ENCODE measurements around the gene CLDN24. TPM values are rescaled to one million over a fixed set of nuclear protein-coding genes. Genes with fewer than 3 reads are reported as not detected.

The CLDN24 gene
- total RNA-seq, 1 experiment from 2014 or later: not detected

- Histone ChIP-seq H3K18ac (ENCODE audit: insufficient read length, low read depth, low read length) (no peak overlapping the region), H3K23ac (ENCODE audit: insufficient read length, low read depth, low read length) (no peak overlapping the region), H2AFZ (ENCODE audit: low read length) (no peak overlapping the region), H3K27ac (ENCODE audit: insufficient read length, low read depth, low read length) (no peak overlapping the region), H3T11ph (ENCODE audit: low read length) (no peak overlapping the region), H4K8ac (replicated peaks; ENCODE audit: insufficient read length, low read depth, low read length) (no peak overlapping the region), H3K14ac (ENCODE audit: insufficient read depth, low read length) (no peak overlapping the region), H3K9ac (ENCODE audit: extremely low read depth, insufficient read length, low read length) (no peak overlapping the region), H3K23me2 (ENCODE audit: insufficient read length, low read depth, low read length, poor library complexity, severe bottlenecking) (no peaks in the 10 kb centered on the region), H2AK5ac (ENCODE audit: insufficient read length, low read length) (no peak overlapping the region), H4K5ac (ENCODE audit: insufficient read length, low read depth, low read length) (no peak overlapping the region), H4K91ac (ENCODE audit: insufficient read length, low read depth, low read length) (no peak overlapping the region), H3K4me2 (ENCODE audit: insufficient read depth, insufficient read length, low read length) (no peak overlapping the region), H2BK20ac (ENCODE audit: low read depth, low read length, poor library complexity, severe bottlenecking) (no peak overlapping the region), H4K20me1 (ENCODE audit: control insufficient read depth, insufficient read depth, insufficient read length) (no peaks in the 10 kb centered on the region), H3K79me2 (ENCODE audit: insufficient read depth, low read length) (no peaks in the 10 kb centered on the region), H3K9me3 (ENCODE audit: control insufficient read depth, low read depth, low read length) (no peaks in the 10 kb centered on the region), H2BK15ac (ENCODE audit: low read depth, low read length) (no peak overlapping the region), H3K27me3 (ENCODE audit: insufficient read depth, low read length) (no peaks in the 10 kb centered on the region), H3K79me1 (ENCODE audit: insufficient read depth, low read depth, low read length, poor library complexity, severe bottlenecking) (no peaks in the 10 kb centered on the region), H3K4me1 (ENCODE audit: insufficient read depth, low read length) (no peaks in the 10 kb centered on the region), H3K56ac (ENCODE audit: insufficient read length, low read depth, low read length) (no peak overlapping the region), H2BK5ac (ENCODE audit: insufficient read length, low read length) (no peak overlapping the region), H3K4ac (ENCODE audit: low read depth, low read length) (no peak overlapping the region), H2BK12ac (ENCODE audit: insufficient read length, low read depth, low read length) (no peak overlapping the region), H2BK120ac (ENCODE audit: low read depth, low read length, poor library complexity, severe bottlenecking) (no peak overlapping the region)
- no peak overlapping the region for H3K4me3 Mint-ChIP-seq
- WGBS (ENCODE audit: extremely low coverage, insufficient read length, low lambda C conversion rate): no CpG with 5 or more reads among the region's 10 CpGs
- no peak for DNase-seq
- no peaks in the 10 kb centered on the region for H3K27me3 Mint-ChIP-seq (ENCODE audit: low read depth)
- H3K27ac Mint-ChIP-seq: peak overlapping the region in 1 of 3 experiments; percentile 68; a peak in 2 of 7 replicates
- peaks cover 24 to 74% (median 62%) of the 10 kb centered on the region in 3 experiments for H3K36me3 Mint-ChIP-seq (ENCODE audit: insufficient read depth in 1 of 3, low read depth in 3 of 3)
- H3K4me1 Mint-ChIP-seq: peaks cover 3 to 5% of the 10 kb centered on the region in 2 experiments; a peak in 3 of 4 replicates
- no peak for TF ChIP-seq CTCF (conservative IDR thresholded peaks at IDR 0.05)
- no peaks in the 10 kb centered on the region for H3K9me3 Mint-ChIP-seq
Observed at GRCh38 chr4:183295711-183296110, 26.5 kb downstream of the CLDN24 start.
